GM19035 (cell line): Measurements from ENCODE around the gene PKN2.

Experiments
- ATAC-seq: cut with Tn5 transposase; IDR thresholded peaks from one replicate; pipeline ENCODE4 v1.9.1; 2021; ENCODE audit not compliant: unreplicated experiment

PKN2 gene

GRCh38 chr1:88731475-88732269, 47.6 kb downstream of the PKN2 start:
- no peak for ATAC-seq

GRCh38 chr1:88735382-88735781, 51.3 kb downstream of the PKN2 start:
- no peak for ATAC-seq

GRCh38 chr1:88735909-88736308, 51.8 kb downstream of the PKN2 start:
- ATAC-seq, result no peak

GRCh38 chr1:88736633-88737248, 52.7 kb downstream of the PKN2 start:
- no peak for ATAC-seq

- no peak for ATAC-seq
Observed at GRCh38 chr1:88737338-88737927, 53.4 kb downstream of the PKN2 start.

- ATAC-seq, result no peak
Observed at GRCh38 chr1:88740784-88741183, 56.7 kb downstream of the PKN2 start.

GRCh38 chr1:88741413-88741812, 57.3 kb downstream of the PKN2 start:
- no peak for ATAC-seq

- no peak for ATAC-seq
Observed at GRCh38 chr1:88742531-88742930, 58.5 kb downstream of the PKN2 start.

GRCh38 chr1:88744142-88744541, 60.1 kb downstream of the PKN2 start:
- ATAC-seq, result no peak

- ATAC-seq, result no peak
Observed at GRCh38 chr1:88746916-88747315, 62.8 kb downstream of the PKN2 start.

- ATAC-seq, result no peak
Observed at GRCh38 chr1:88751714-88752113, 67.6 kb downstream of the PKN2 start.

GRCh38 chr1:88753506-88753905, 69.4 kb downstream of the PKN2 start:
- no peak for ATAC-seq

GRCh38 chr1:88763649-88764406, 79.8 kb downstream of the PKN2 start:
- ATAC-seq, result no peak

- ATAC-seq, result no peak
Observed at GRCh38 chr1:88768187-88768586, 84.1 kb downstream of the PKN2 start.

GRCh38 chr1:88768816-88769215, 84.7 kb downstream of the PKN2 start:
- ATAC-seq, result no peak

GRCh38 chr1:88773540-88774150, 89.6 kb downstream of the PKN2 start:
- no peak for ATAC-seq

GRCh38 chr1:88774151-88774556, 90.1 kb downstream of the PKN2 start:
- no peak for ATAC-seq

GRCh38 chr1:88777604-88778149, 93.6 kb downstream of the PKN2 start:
- no peak for ATAC-seq

- ATAC-seq, result no peak
Observed at GRCh38 chr1:88779880-88780279, 95.8 kb downstream of the PKN2 start.

GRCh38 chr1:88780485-88780884, 96.4 kb downstream of the PKN2 start:
- no peak for ATAC-seq

GRCh38 chr1:88783145-88783544, 99.1 kb downstream of the PKN2 start:
- no peak for ATAC-seq
